Activated CD8-positive, alpha-beta T cell treated with anti-CD3 and anti-CD28 coated beads for 36 hours (primary cell): ENCODE measurements around the gene GCGR. TPM values are rescaled to one million over a fixed set of nuclear protein-coding genes. Genes with fewer than 3 reads are reported as not detected.

Source experiments
- ATAC-seq: fragments of 200-7000 bp; cut with Tn5 transposase; one replicate; pipeline ENCODE4 v1.10.0; 2021; ENCODE audit warnings: mild to moderate bottlenecking, moderate library complexity
- CTCF ChIA-PET: fragments of 350-600 bp; sonication (Branson Sonifier 250); formaldehyde crosslinking; loops from one replicate; lab custom pipeline; 2021; ENCODE audit warnings: antibody characterized with exemption; lab: Charles Lee
- POLR2A ChIA-PET: fragments of 350-600 bp; sonication (Branson Sonifier 250); formaldehyde crosslinking; loops from one replicate; lab custom pipeline; 2021; ENCODE audit warnings: antibody characterized with exemption; lab: Charles Lee
- DNase-seq: peaks from one replicate; pipeline ENCODE4 v3.0.0-alpha.2; 2020
- H3K27ac Mint-ChIP-seq: one replicate; pipeline ENCODE4 v1.8.0; 2021; ENCODE audit warnings: mild to moderate bottlenecking, mixed read lengths
- H3K27me3 Mint-ChIP-seq: one replicate; pipeline ENCODE4 v1.8.0; 2021; ENCODE audit warnings: mixed read lengths
- H3K36me3 Mint-ChIP-seq: one replicate; pipeline ENCODE4 v1.8.0; 2021; ENCODE audit warnings: low read depth, mixed read lengths
- H3K4me1 Mint-ChIP-seq: one replicate; pipeline ENCODE4 v1.8.0; 2021; ENCODE audit warnings: low read depth, mixed read lengths
- H3K4me3 Mint-ChIP-seq: one replicate; pipeline ENCODE4 v1.8.0; 2021; ENCODE audit warnings: mild to moderate bottlenecking, moderate library complexity, mixed read lengths
- H3K9me3 Mint-ChIP-seq: one replicate; pipeline ENCODE4 v1.8.0; 2021; ENCODE audit warnings: mixed read lengths
- CTCF ChIP-seq: fragments of 200-600 bp; IDR thresholded peaks from one replicate; pipeline ENCODE4 v1.8.0; 2022; ENCODE audit warnings: antibody characterized with exemption, mild to moderate bottlenecking
- intact Hi-C: fragments of 100-400 bp; cut with micrococcal nuclease; formaldehyde crosslinking; loops from one replicate; pipeline ENCODE4 v1.10.0; 2022
- total RNA-seq, 2 experiments: library from RNA; stranded (reverse); gene quantifications; one replicate each; pipeline ENCODE4 v1.2.3, GENCODE V29; 2021

Gene GCGR
- total RNA-seq, 2 experiments from 2014 or later, result not detected

GRCh38 chr17:81814748-81815645 lies 11.0 kb downstream of the GCGR start:
- intact Hi-C loops, result no loop called here
- ChIA-PET POLR2A (interaction anchor here (1.1 to 1.4 kb wide), 2 partner anchors 102 to 150 kb away, joined by 3 read pairs; no protein-coding TSS in a partner anchor), CTCF (no interaction called here)
- Mint-ChIP-seq H3K9me3 (no peaks in the 10 kb centered on the region), H3K4me3 (no peak overlapping the region), H3K4me1 (no peaks in the 10 kb centered on the region), H3K27me3 (peaks cover 10% of the 10 kb centered on the region), H3K27ac (no peak overlapping the region), H3K36me3 (no peaks in the 10 kb centered on the region)
- no peak for TF ChIP-seq CTCF
- DNase-seq (no peak), ATAC-seq (no peak)

- TF ChIP-seq CTCF, result no peak
- POLR2A ChIA-PET, result interaction anchor here (1.4 kb wide), 1 partner anchor 103 kb away, joined by 3 read pairs; no protein-coding TSS in a partner anchor
- Mint-ChIP-seq H3K27me3 (peaks cover 7% of the 10 kb centered on the region), H3K4me3 (no peak overlapping the region), H3K4me1 (no peaks in the 10 kb centered on the region), H3K27ac (no peak overlapping the region), H3K9me3 (no peaks in the 10 kb centered on the region), H3K36me3 (no peaks in the 10 kb centered on the region)
- DNase-seq (no peak), ATAC-seq (no peak)
- intact Hi-C loops, result no loop called here
- CTCF ChIA-PET, result no interaction called here
These were observed 11.7 kb downstream of the GCGR start for GRCh38 chr17:81815646-81815986.

- TF ChIP-seq CTCF, result no peak
- intact Hi-C loops, result no loop called here
- peaks cover 7% of the 10 kb centered on the region for H3K27me3 Mint-ChIP-seq
- H3K4me3 Mint-ChIP-seq, result no peak overlapping the region
- ATAC-seq (no peak), DNase-seq (no peak)
- H3K9me3 Mint-ChIP-seq, result no peaks in the 10 kb centered on the region
- H3K36me3 Mint-ChIP-seq, result no peaks in the 10 kb centered on the region
- H3K4me1 Mint-ChIP-seq, result peaks cover 2% of the 10 kb centered on the region
- POLR2A ChIA-PET, result interaction anchor here (0.7 to 1.0 kb wide), 3 partner anchors 11 to 102 kb away, joined by 3 read pairs; no protein-coding TSS in a partner anchor
- CTCF ChIA-PET, result interaction anchor here (1.2 kb wide), 2 partner anchors 11 to 202 kb away, joined by 3 read pairs; no protein-coding TSS in a partner anchor
- no peak overlapping the region for H3K27ac Mint-ChIP-seq
These were observed 13.8 kb downstream of the GCGR start for GRCh38 chr17:81817758-81818147.

GRCh38 chr17:81819708-81820107 lies 15.8 kb downstream of the GCGR start:
- H3K9me3 Mint-ChIP-seq, result no peaks in the 10 kb centered on the region
- peaks cover 7% of the 10 kb centered on the region for H3K27me3 Mint-ChIP-seq
- H3K36me3 Mint-ChIP-seq, result no peaks in the 10 kb centered on the region
- H3K27ac Mint-ChIP-seq, result no peak overlapping the region
- TF ChIP-seq CTCF, result no peak
- H3K4me3 Mint-ChIP-seq, result no peak overlapping the region
- no peak for ATAC-seq
- CTCF ChIA-PET, result interaction anchor here (1.1 kb wide), 1 partner anchor 200 kb away, joined by 3 read pairs; no protein-coding TSS in a partner anchor
- POLR2A ChIA-PET, result interaction anchor here (0.7 kb wide), 1 partner anchor 38 kb away, joined by 3 read pairs; no protein-coding TSS in a partner anchor
- intact Hi-C loops, result no loop called here
- H3K4me1 Mint-ChIP-seq, result peaks cover 2% of the 10 kb centered on the region
- DNase-seq, result no peak

GRCh38 chr17:81821147-81821546 lies 17.2 kb downstream of the GCGR start:
- DNase-seq (peak; percentile 28), ATAC-seq (peak; percentile 48)
- H3K27ac Mint-ChIP-seq, result no peak overlapping the region
- H3K4me1 Mint-ChIP-seq, result peaks cover 5% of the 10 kb centered on the region
- H3K27me3 Mint-ChIP-seq, result peaks cover 6% of the 10 kb centered on the region
- POLR2A ChIA-PET, result interaction anchor here (1.2 kb wide), 1 partner anchor 13 kb away, joined by 4 read pairs; no protein-coding TSS in a partner anchor
- intact Hi-C loops, result no loop called here
- peaks cover under 1% of the 10 kb centered on the region for H3K36me3 Mint-ChIP-seq
- no peak overlapping the region for H3K4me3 Mint-ChIP-seq
- CTCF ChIA-PET, result no interaction called here
- TF ChIP-seq CTCF, result no peak
- no peaks in the 10 kb centered on the region for H3K9me3 Mint-ChIP-seq
